Panc1 (cell line): Measurements from ENCODE around the gene STRN3. TPM values are rescaled to one million over a fixed set of nuclear protein-coding genes. Genes with fewer than 3 reads are reported as not detected.

ENCODE experiments used
- ATAC-seq: fragments of 200-7000 bp; cut with Tn5 transposase; 2 replicates; pipeline ENCODE4 v1.9.1; 2020; ENCODE audit warnings: mild to moderate bottlenecking, moderate library complexity
- BruUV-seq: library from RNA; stranded (reverse); fragments of 400-500 nt; replicated peaks from 2 replicates; lab custom pipeline; 2021; lab: Mats Ljungman, UMichigan
- CTCF ChIA-PET: fragments of 300-600 bp; sonication (Branson Sonifier 250); formaldehyde crosslinking; loops from one replicate; lab custom pipeline; 2022; ENCODE audit warnings: antibody characterized with exemption; lab: Charles Lee
- POLR2A ChIA-PET: fragments of 300-600 bp; sonication (Branson Sonifier 250); formaldehyde crosslinking; loops from one replicate; lab custom pipeline; 2022; ENCODE audit warnings: antibody characterized with exemption; lab: Charles Lee
- DNase-seq: peaks from one replicate; pipeline ENCODE4 v3.0.0-alpha.2; 2010; ENCODE audit warnings: low read depth, low spot score
- H3K27ac ChIP-seq: 2 replicates; pipeline ENCODE4 v1.5.1; 2011; ENCODE audit warnings: mild to moderate bottlenecking, low read length, inconsistent platforms
- H3K27me3 ChIP-seq: fragments of 200-500 bp; sonication (Bioruptor generic); 2 replicates; pipeline ENCODE4 v1.6.0; 2014; ENCODE audit warnings: low read length, inconsistent platforms; ENCODE audit not compliant: control insufficient read depth, insufficient read depth
- H3K36me3 ChIP-seq: fragments of 200-500 bp; sonication (Bioruptor generic); 2 replicates; pipeline ENCODE4 v1.5.1; 2014; ENCODE audit warnings: inconsistent platforms, mild to moderate bottlenecking, low read length, moderate library complexity; ENCODE audit not compliant: control insufficient read depth, insufficient read depth
- H3K4me1 ChIP-seq: 2 replicates; pipeline ENCODE4 v1.5.1; 2011; ENCODE audit warnings: inconsistent platforms, mild to moderate bottlenecking, low read length, moderate library complexity; ENCODE audit not compliant: control insufficient read depth, insufficient read depth
- H3K4me3 ChIP-seq, 2 experiments: 2 replicates each; pipeline ENCODE4 v1.5.1; 2011 to 2012; ENCODE audit warnings: low read depth in 2 of 2, low read length in 2 of 2, mild to moderate bottlenecking in 2 of 2, inconsistent platforms in 1 of 2, moderate library complexity in 1 of 2
- H3K9me3 ChIP-seq: fragments of 200-500 bp; sonication (Bioruptor generic); 2 replicates; pipeline ENCODE4 v1.5.1; 2014; ENCODE audit warnings: low read depth, mild to moderate bottlenecking, inconsistent platforms, low read length, moderate library complexity; ENCODE audit not compliant: control insufficient read depth, insufficient read depth
- CTCF ChIP-seq: fragments of 450-650 bp; IDR thresholded peaks from 2 replicates; pipeline ENCODE4 v1.5.1; 2017; ENCODE audit warnings: mild to moderate bottlenecking
- POLR2AphosphoS5 ChIP-seq: IDR thresholded peaks from 2 replicates; pipeline ENCODE4 v1.6.1; 2012; ENCODE audit warnings: mild to moderate bottlenecking, low read depth, low read length, moderate library complexity
- REST ChIP-seq, 2 experiments: IDR thresholded peaks; 2 replicates each; pipeline ENCODE4 v1.6.1; 2011 to 2012; ENCODE audit warnings: low read depth in 2 of 2, control low read depth in 1 of 2, low read length in 1 of 2, mild to moderate bottlenecking in 1 of 2, moderate library complexity in 1 of 2; ENCODE audit not compliant: insufficient read depth in 1 of 2
- SIN3A ChIP-seq: IDR thresholded peaks from 2 replicates; pipeline ENCODE4 v1.6.1; 2012; ENCODE audit warnings: low read depth, mild to moderate bottlenecking, low read length, moderate library complexity, borderline replicate concordance; ENCODE audit not compliant: insufficient read depth
- TCF7L2 ChIP-seq: IDR thresholded peaks from 2 replicates; pipeline ENCODE4 v1.6.1; 2011; ENCODE audit warnings: mild to moderate bottlenecking, low read depth, low read length, inconsistent platforms
- in situ Hi-C: cut with HindIII; loops from 2 replicates; pipeline ENCODE4 v1.10.0; 2016; ENCODE audit warnings: low sequenced_read_pairs, low pct_unique_long_range_greater_than_20kb
- intact Hi-C: fragments of 100-400 bp; cut with micrococcal nuclease; formaldehyde crosslinking; loops from one replicate; pipeline ENCODE4 v1.10.0; 2022; ENCODE audit not compliant: unreplicated experiment
- total RNA-seq: library from RNA; stranded (reverse); gene quantifications from one replicate; pipeline ENCODE4 v1.2.1, GENCODE V29; 2021; ENCODE audit not compliant: unreplicated experiment

The STRN3 gene
- total RNA-seq, 1 experiment from 2014 or later = 29.2 TPM

GRCh38 chr14:30940886-30941285, 85.3 kb downstream of the STRN3 start:
- ATAC-seq = no peak
- in situ Hi-C loops = no loop called here
- H3K4me3 ChIP-seq = no peak overlapping the region

GRCh38 chr14:30938617-30939016, 87.6 kb downstream of the STRN3 start:
- no peaks in the 10 kb centered on the region for H3K27me3 ChIP-seq
- no peaks in the 10 kb centered on the region for H3K9me3 ChIP-seq
- no TSS peak for BruUV-seq
- TF ChIP-seq TCF7L2 = no peak
- TF ChIP-seq SIN3A = no peak
- no peak for TF ChIP-seq CTCF
- no peak for TF ChIP-seq REST (IDR thresholded peaks at IDR 0.05; ENCODE audit: insufficient read depth in 1 of 2, low read depth in 2 of 2, low read length in 1 of 2)
- TF ChIP-seq POLR2AphosphoS5 = no peak
- no peaks in the 10 kb centered on the region for H3K4me1 ChIP-seq
- CTCF ChIA-PET = no interaction called here
- intact Hi-C loops = no loop called here
- POLR2A ChIA-PET = no interaction called here
- peaks cover 15% of the 10 kb centered on the region; the same call in 1 of the 2 replicates for H3K36me3 ChIP-seq
- no peak for DNase-seq
- H3K4me3 ChIP-seq = no peak overlapping the region
- H3K27ac ChIP-seq = no peak overlapping the region
- in situ Hi-C loops = no loop called here
- ATAC-seq = no peak

More at GRCh38 chr14:30940886-30941285, 85.3 kb downstream of the STRN3 start:
- ChIA-PET CTCF (no interaction called here), POLR2A (no interaction called here)
- Histone ChIP-seq H3K4me1 (no peaks in the 10 kb centered on the region), H3K9me3 (no peaks in the 10 kb centered on the region), H3K27me3 (no peaks in the 10 kb centered on the region), H3K36me3 (peaks cover 13% of the 10 kb centered on the region; the same call in 1 of the 2 replicates), H3K27ac (no peak overlapping the region)
- intact Hi-C loops = no loop called here
- TF ChIP-seq SIN3A (no peak), TCF7L2 (no peak), CTCF (no peak), REST (IDR thresholded peaks at IDR 0.05; ENCODE audit: insufficient read depth in 1 of 2, low read depth in 2 of 2, low read length in 1 of 2) (no peak), POLR2AphosphoS5 (no peak)
- no TSS peak for BruUV-seq
- DNase-seq = no peak
